ENCODE results near the gene TSPAN17. TPM values are rescaled to one million over a fixed set of nuclear protein-coding genes. Genes with fewer than 3 reads are reported as not detected.

The TSPAN17 gene
- total RNA-seq, 1 donor from 2014 or later, result 16.9 TPM

DNA sequence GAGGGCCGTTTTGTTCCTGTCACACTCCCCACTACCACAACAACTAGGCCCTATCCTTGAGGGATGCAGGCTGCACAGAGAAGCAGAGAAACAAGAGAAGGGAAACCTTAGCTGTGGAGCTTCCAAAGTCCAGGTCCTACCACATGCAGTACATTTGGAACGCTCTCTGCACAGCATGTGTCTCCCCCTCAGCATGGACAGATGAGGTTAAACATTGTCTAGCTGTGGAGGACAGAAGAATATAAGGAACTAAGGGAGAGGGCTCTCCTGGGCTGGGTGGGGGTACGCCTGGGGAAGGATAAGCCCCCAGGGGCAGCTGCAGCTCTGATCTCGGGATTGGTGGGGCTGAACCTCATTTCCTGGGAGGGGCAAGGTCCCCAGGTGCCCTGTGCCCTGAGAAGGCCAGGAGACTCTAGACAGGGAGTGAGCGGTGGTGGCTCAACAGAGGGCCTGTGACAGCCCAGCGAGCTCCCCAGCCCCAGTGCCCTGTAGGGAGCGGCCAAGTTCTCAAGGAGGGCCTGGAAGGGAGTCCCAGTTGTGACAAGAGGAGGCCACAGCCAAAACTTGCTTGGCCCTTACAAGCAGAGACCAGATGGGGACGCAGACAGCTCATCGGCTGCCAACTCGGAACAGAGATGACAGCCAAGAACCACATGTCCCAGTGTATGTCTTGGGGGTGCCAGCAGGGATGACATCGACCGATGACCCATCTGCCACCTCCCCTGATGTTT lies 30.1 kb downstream of the TSPAN17 start:
- Histone ChIP-seq H3K27ac (no peak overlapping the region), H3K4me1 (peaks cover 9% of the 10 kb centered on the region), H3K36me3 (no peaks in the 10 kb centered on the region), H3K4me3 (no peak overlapping the region), H3K9me3 (no peaks in the 10 kb centered on the region), H3K27me3 (peaks cover 5% of the 10 kb centered on the region)
- no peak for DNase-seq (ENCODE audit: extremely low spot score in 2 of 2)
- TF ChIP-seq CTCF (IDR thresholded peaks at IDR 0.05) (no peak), POLR2AphosphoS5 (IDR thresholded peaks at IDR 0.05; ENCODE audit: insufficient read depth in 1 of 2, low read depth in 1 of 2) (no peak), POLR2A (IDR thresholded peaks at IDR 0.05) (no peak)
- intact Hi-C loops (cut with DNase I), result no loop called here

DNA sequence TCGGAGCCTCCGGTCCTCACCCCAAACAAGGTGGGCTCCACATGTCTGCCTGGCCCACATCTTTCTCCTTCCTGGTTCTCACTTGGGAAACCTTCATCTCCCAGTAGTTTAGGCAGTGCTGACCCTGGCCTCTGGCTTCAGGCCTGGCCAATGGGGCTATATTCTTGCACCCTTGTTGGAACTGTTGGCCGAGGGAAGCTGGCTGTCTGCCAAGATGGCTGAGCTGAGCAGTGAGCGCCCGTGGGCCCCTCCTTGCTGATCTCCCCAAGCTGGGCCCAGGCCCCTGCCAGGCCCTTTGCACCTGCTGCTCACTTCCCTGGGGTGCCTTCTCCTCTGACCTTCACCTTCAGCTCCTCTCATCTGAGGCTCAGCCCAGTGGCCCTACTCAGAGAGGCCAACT lies 31.3 kb downstream of the TSPAN17 start:
- peaks cover 5% of the 10 kb centered on the region for H3K27me3 ChIP-seq
- H3K4me3 ChIP-seq, result no peak overlapping the region
- peaks cover 9% of the 10 kb centered on the region for H3K4me1 ChIP-seq
- H3K27ac ChIP-seq, result no peak overlapping the region
- no peak for TF ChIP-seq CTCF (IDR thresholded peaks at IDR 0.05)
- no peaks in the 10 kb centered on the region for H3K9me3 ChIP-seq
- no peaks in the 10 kb centered on the region for H3K36me3 ChIP-seq
- intact Hi-C loops (cut with DNase I), result no loop called here
- DNase-seq (ENCODE audit: extremely low spot score in 2 of 2), result no peak

GRCh38 chr5:176679365-176680225 lies 32.3 kb downstream of the TSPAN17 start:
- no peak for DNase-seq (ENCODE audit: extremely low spot score in 2 of 2)
- H3K9me3 ChIP-seq, result no peaks in the 10 kb centered on the region
- peaks cover 5% of the 10 kb centered on the region for H3K27me3 ChIP-seq
- TF ChIP-seq CTCF (IDR thresholded peaks at IDR 0.05), result no peak
- TF ChIP-seq POLR2A (IDR thresholded peaks at IDR 0.05), result no peak
- TF ChIP-seq POLR2AphosphoS5 (IDR thresholded peaks at IDR 0.05; ENCODE audit: insufficient read depth in 1 of 2, low read depth in 1 of 2), result no peak
- peaks cover 9% of the 10 kb centered on the region for H3K4me1 ChIP-seq
- intact Hi-C loops (cut with DNase I), result loop anchor here (10.0 kb wide), 1 partner anchor 1665 kb away; no protein-coding TSS in a partner anchor
- H3K27ac ChIP-seq, result no peak overlapping the region
- no peaks in the 10 kb centered on the region for H3K36me3 ChIP-seq
- no peak overlapping the region for H3K4me3 ChIP-seq

GRCh38 chr5:176680226-176680563 lies 32.9 kb downstream of the TSPAN17 start:
- H3K9me3 ChIP-seq, result no peaks in the 10 kb centered on the region
- peaks cover 9% of the 10 kb centered on the region for H3K4me1 ChIP-seq
- DNase-seq (ENCODE audit: extremely low spot score in 2 of 2), result no peak
- H3K27me3 ChIP-seq, result peaks cover 5% of the 10 kb centered on the region
- no peak for TF ChIP-seq CTCF (IDR thresholded peaks at IDR 0.05)
- no peak for TF ChIP-seq POLR2AphosphoS5 (IDR thresholded peaks at IDR 0.05; ENCODE audit: insufficient read depth in 1 of 2, low read depth in 1 of 2)
- no peak for TF ChIP-seq POLR2A (IDR thresholded peaks at IDR 0.05)
- no peak overlapping the region for H3K27ac ChIP-seq
- no peak overlapping the region for H3K4me3 ChIP-seq
- intact Hi-C loops (cut with DNase I), result loop anchor here (10.0 kb wide), 1 partner anchor 1665 kb away; no protein-coding TSS in a partner anchor
- no peaks in the 10 kb centered on the region for H3K36me3 ChIP-seq

All from vagina (tissue), 2 donors.